H54 (cell line): ENCODE results near the gene ARG2.

Experiments
- DNase-seq: peaks from one replicate; pipeline ENCODE4 v3.0.0; 2011; ENCODE audit warnings: low spot score, mixed read lengths; ENCODE audit not compliant: insufficient read length
- FAIRE-seq: peaks from 3 replicates; lab custom pipeline; 2011; peaks lifted over from hg19 to GRCh38; lab: Jason Lieb, UNC
- POLR2A ChIP-seq: IDR thresholded peaks from 2 replicates; pipeline ENCODE4 v1.6.1; 2011; ENCODE audit warnings: low read depth, mild to moderate bottlenecking, low read length

Gene ARG2

GRCh38 chr14:67619446-67620216 is at the start of gene ARG2:
Gene ARG2 (plus strand): TSS chr14:67619920. CDS start chr14:67619978, 58 bp downstream.
- DNase-seq = peak; percentile 81

GRCh38 chr14:67570453-67570852 is 49.3 kb upstream of the ARG2 start:
- DNase-seq (no peak), FAIRE-seq (no peak)
- no peak for TF ChIP-seq POLR2A

More at GRCh38 chr14:67619446-67620216, at the start of gene ARG2:
- no peak; the same call in 1 of the 2 replicates for TF ChIP-seq POLR2A
- peak; percentile 93 for FAIRE-seq

GRCh38 chr14:67571275-67571990 is 48.3 kb upstream of the ARG2 start:
- FAIRE-seq = no peak
- DNase-seq = peak; percentile 47
- no peak for TF ChIP-seq POLR2A

- no peak for TF ChIP-seq POLR2A
- DNase-seq (no peak), FAIRE-seq (no peak)
Observed at GRCh38 chr14:67571991-67572323, 47.8 kb upstream of the ARG2 start.

DNA sequence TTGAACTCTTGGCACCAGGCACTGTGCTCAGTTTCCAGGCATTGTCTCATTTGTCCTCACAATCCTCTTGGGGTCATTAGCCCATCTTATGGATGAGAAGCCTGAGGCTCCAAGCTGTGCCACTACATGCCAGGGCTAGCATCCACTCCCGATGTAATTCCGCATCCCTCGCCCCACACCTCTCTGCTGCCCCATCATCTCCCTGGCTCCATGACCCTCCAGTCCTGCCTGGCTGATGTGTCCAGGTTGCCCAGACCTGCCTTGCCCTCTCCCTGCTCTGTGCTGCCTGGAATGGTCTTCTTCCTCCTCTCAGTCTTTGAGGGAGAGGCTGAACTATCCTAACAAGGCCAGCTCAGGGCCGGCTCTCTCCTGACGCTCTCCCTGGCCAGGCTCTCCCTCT is 47.1 kb upstream of the ARG2 start:
- FAIRE-seq = no peak
- no peak for TF ChIP-seq POLR2A

DNA sequence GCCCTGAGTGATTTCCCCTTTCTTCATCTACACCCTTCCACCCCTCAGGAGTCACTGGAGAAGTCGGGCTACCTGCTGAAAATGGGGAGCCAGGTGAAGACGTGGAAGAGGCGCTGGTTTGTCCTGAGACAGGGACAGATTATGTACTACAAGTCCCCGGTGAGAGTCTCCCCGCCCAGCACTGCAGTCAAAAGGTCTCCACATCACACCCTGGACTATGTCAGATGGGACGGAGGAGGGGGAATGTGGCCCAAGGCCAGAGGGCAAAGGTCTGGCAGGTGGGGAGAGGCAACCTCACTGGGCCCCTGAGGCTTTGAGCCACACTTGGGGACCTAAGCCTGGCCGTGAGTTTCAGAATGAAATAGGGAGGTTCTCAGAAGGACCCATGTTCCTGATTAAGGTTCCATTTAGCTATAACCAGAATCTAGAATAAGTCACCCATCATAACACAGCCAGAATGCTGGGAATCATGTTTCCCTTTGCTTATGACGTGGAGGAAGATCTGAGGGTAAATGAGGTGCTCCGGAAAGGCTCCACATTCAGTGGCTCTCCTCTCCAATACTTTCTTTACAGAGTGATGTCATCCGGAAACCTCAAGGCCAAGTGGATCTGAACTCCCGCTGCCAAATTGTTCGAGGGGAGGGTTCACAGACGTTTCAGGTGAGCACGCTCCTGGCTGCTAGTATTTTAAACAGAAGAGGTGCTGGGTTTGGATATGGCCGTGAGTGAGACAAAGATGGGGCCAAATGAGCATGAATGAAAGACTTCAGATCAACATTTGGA is 46.3 kb upstream of the ARG2 start:
- DNase-seq (no peak), FAIRE-seq (no peak)
- TF ChIP-seq POLR2A = no peak

More for the DNA sequence above, 47.1 kb upstream of the ARG2 start:
- DNase-seq = no peak

DNA sequence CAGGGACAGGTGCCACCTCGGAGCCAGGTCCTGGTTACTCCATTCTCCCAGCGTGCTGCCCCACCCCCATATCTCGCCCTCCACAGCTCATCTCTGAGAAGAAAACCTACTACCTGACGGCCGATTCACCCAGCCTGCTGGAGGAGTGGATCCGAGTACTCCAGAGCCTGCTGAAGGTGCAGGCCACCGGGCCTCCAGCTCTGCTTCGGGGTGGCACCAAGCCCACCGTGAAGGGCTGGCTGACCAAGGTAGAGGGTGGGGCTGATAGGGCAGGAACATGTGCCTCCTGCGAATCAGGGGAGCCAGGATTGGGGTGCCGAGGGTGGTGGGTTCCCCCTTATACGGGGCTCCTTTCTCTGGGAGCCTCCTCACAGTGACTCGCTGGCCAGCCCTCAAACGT is 45.6 kb upstream of the ARG2 start:
- no peak for FAIRE-seq
- no peak for DNase-seq
- no peak for TF ChIP-seq POLR2A

DNA sequence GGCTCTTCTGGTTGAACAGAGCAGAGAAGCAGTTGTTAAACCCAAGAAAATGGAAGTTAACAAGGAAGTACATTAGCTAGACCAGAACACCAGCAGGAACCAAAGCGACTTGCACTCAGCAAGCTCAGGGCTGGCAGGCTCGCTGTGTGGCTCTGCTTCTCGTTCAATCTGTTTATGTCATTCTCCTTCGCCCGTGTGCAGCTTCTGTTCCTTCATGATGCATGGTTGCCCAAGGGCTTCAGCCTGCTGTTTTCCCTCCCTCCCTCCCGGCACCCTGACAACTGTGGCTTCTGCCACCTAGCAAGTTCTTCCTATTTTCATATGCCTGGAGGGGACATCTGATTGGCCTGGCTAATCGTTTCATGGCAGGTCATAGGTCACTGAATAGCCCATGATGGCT is 44.9 kb upstream of the ARG2 start:
- no peak for TF ChIP-seq POLR2A
- FAIRE-seq = no peak
- no peak for DNase-seq

GRCh38 chr14:67575684-67576083 is 44.0 kb upstream of the ARG2 start:
- no peak for FAIRE-seq
- no peak for DNase-seq
- TF ChIP-seq POLR2A = no peak

GRCh38 chr14:67576216-67576955 is 43.3 kb upstream of the ARG2 start:
- DNase-seq = no peak
- no peak for FAIRE-seq
- TF ChIP-seq POLR2A = no peak

- TF ChIP-seq POLR2A = no peak
- no peak for DNase-seq
- no peak for FAIRE-seq
Observed at GRCh38 chr14:67577181-67577808, 42.4 kb upstream of the ARG2 start.

- no peak for DNase-seq
- FAIRE-seq = no peak
- TF ChIP-seq POLR2A = no peak
Observed at GRCh38 chr14:67577909-67578749, 41.6 kb upstream of the ARG2 start.
